ENCODE results near the gene CAMTA1. TPM values are rescaled to one million over a fixed set of nuclear protein-coding genes. Genes with fewer than 3 reads are reported as not detected.
A peak's percentile ranks its signal among the peaks of the same experiment; 100 is the strongest.

The CAMTA1 gene
- total and polyA plus RNA-seq, 9 of the 15 experiments (the other 6 are each of a cell fraction or from before 2014, with no cell fraction given): 43.9 to 161 (median 65.9) TPM

DNA sequence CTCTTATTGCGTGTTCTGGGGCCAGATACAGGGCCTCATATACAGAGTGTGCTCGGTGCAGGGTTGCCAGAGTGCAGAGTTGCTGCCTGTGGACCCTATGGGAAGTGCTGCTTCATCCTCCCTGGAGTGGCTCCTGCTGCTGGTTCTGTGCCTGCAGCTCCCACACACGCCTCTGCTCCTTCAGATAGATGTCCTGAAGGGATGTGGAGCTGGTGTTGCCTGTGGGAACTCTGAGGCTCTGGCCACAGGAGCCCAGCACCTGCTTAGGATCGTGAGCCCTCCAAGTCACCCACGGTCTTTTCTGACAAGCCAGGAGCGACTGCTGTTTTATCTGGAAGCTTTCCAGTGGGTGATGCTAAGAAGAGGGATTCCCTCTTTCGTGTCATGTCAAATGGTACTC is 120.5 kb downstream of the CAMTA1 start:
- Histone ChIP-seq H3K4me2 (ENCODE audit: insufficient read depth, low read length) (no peak overlapping the region), H4K20me1 (replicated peaks; ENCODE audit: control insufficient read depth, insufficient read depth, low read length) (no peaks in the 10 kb centered on the region), H2AFZ (ENCODE audit: low read depth, low read length) (no peak overlapping the region), H3K9me1 (ENCODE audit: control insufficient read depth, insufficient read depth, low read length) (no peaks in the 10 kb centered on the region), H3K4me1 (replicated peaks in 1 of 2; ENCODE audit: control insufficient read depth in 2 of 2, insufficient read depth in 2 of 2, low read length in 2 of 2) (peaks cover 4 to 6% of the 10 kb centered on the region in 2 experiments), H3K79me2 (ENCODE audit: control insufficient read depth, insufficient read depth, low read length) (no peaks in the 10 kb centered on the region), H3K9ac (ENCODE audit: insufficient read depth in 1 of 2, low read depth in 2 of 2, low read length in 2 of 2) (no peak overlapping the region), H3K36me3 (ENCODE audit: control insufficient read depth, insufficient read depth, low read length) (no peaks in the 10 kb centered on the region), H3K4me3 (no peak overlapping the region), H3K27ac (ENCODE audit: extremely low read depth, low read depth, low read length) (no peak overlapping the region), H3K27me3 (ENCODE audit: control insufficient read depth in 2 of 2, insufficient read depth in 2 of 2, low read length in 2 of 2) (peaks cover 29 to 36% of the 10 kb centered on the region in 2 experiments; a peak in 4 of 5 replicates), H3K9me3 (replicated peaks; ENCODE audit: control insufficient read depth, insufficient read depth, low read depth, low read length) (no peaks in the 10 kb centered on the region)
- ChIA-PET POLR2A (interaction anchor here (0.6 kb wide), 1 partner anchor 23 kb away, joined by 3 read pairs; no protein-coding TSS in a partner anchor), CTCF (ENCODE audit: low intra/inter-chr PET ratio) (no interaction called here)
- ATAC-seq (peak; percentile 26; the same call in 1 of the 3 replicates), DNase-seq (ENCODE audit: extremely low read depth in 1 of 4, low spot score in 3 of 4) (no peak), FAIRE-seq (no peak)
- intact Hi-C loops (cut with micrococcal nuclease): no loop called here
- in situ Hi-C loops (cut with MboI): no loop called here
- WGBS (ENCODE audit: insufficient coverage, low coverage, missing lambda C conversion rate): 4% methylated on average over 7 of the region's 7 CpGs
- TF ChIP-seq MAFK (IDR thresholded peaks at IDR 0.05; ENCODE audit: low read length) (no peak), ERF (CRISPR knock-in tag; IDR thresholded peaks at IDR 0.05) (no peak), YBX1 (IDR thresholded peaks at IDR 0.05) (no peak), JUNB (CRISPR knock-in tag; conservative IDR thresholded peaks at IDR 0.05) (no peak), ATF7 (IDR thresholded peaks at IDR 0.05) (no peak)
- TF ChIP-seq, protein P1, sequence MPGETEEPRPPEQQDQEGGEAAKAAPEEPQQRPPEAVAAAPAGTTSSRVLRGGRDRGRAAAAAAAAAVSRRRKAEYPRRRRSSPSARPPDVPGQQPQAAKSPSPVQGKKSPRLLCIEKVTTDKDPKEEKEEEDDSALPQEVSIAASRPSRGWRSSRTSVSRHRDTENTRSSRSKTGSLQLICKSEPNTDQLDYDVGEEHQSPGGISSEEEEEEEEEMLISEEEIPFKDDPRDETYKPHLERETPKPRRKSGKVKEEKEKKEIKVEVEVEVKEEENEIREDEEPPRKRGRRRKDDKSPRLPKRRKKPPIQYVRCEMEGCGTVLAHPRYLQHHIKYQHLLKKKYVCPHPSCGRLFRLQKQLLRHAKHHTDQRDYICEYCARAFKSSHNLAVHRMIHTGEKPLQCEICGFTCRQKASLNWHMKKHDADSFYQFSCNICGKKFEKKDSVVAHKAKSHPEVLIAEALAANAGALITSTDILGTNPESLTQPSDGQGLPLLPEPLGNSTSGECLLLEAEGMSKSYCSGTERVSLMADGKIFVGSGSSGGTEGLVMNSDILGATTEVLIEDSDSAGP (CRISPR knock-in tag; IDR thresholded peaks at IDR 0.05): no peak
- TF ChIP-seq, protein P2, sequence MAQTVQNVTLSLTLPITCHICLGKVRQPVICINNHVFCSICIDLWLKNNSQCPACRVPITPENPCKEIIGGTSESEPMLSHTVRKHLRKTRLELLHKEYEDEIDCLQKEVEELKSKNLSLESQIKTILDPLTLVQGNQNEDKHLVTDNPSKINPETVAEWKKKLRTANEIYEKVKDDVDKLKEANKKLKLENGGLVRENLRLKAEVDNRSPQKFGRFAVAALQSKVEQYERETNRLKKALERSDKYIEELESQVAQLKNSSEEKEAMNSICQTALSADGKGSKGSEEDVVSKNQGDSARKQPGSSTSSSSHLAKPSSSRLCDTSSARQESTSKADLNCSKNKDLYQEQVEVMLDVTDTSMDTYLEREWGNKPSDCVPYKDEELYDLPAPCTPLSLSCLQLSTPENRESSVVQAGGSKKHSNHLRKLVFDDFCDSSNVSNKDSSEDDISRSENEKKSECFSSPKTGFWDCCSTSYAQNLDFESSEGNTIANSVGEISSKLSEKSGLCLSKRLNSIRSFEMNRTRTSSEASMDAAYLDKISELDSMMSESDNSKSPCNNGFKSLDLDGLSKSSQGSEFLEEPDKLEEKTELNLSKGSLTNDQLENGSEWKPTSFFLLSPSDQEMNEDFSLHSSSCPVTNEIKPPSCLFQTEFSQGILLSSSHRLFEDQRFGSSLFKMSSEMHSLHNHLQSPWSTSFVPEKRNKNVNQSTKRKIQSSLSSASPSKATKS (CRISPR knock-in tag; IDR thresholded peaks at IDR 0.05): no peak
- no TSS peak for BruUV-seq (replicated peaks)
